Brain pericyte (primary cell): ENCODE results near the gene TMEM11.

Source experiments
- DNase-seq: peaks from one replicate; pipeline ENCODE4 v3.0.0-alpha.2; 2012; ENCODE audit warnings: low read depth, low spot score

Gene TMEM11

DNA sequence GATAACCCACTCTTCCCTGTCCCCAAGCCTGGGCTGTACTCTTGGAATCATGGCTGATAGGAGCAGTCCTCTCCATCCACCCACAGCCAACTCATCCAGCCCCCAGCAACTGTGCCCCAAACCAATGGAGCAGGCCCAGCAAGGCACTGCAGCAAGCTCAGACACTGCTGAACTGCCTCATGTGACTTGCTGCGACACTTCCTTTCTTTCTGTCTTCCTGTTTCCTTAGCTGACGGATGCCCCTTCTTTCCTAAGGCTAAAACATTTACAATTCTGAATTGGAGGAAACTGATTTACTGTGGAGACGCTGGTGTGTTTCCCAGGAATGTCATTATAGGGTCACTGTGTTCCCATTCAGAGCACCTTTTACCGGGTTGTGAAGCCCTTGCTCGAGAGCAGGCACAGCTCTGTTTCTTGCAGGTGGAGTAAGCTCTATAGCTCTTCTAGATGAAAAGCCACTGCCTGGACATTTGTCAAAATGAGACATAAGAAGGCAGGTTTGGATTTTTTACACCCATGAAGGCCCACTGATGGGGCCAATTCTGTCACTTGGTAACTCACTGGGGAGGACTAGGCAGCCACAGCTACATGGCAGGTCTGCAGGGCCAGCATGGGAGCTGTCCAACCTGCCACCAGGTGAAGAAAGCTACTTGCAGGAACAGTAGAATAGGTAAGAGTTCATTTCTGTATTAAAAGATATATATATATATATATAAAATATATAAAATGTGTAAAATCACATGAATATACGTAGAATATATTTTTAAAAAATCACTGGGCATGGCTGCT is 27.4 kb downstream of the TMEM11 start:
- no peak for DNase-seq

GRCh38 chr17:21185061-21185460 is 28.9 kb downstream of the TMEM11 start:
- DNase-seq = no peak

DNA sequence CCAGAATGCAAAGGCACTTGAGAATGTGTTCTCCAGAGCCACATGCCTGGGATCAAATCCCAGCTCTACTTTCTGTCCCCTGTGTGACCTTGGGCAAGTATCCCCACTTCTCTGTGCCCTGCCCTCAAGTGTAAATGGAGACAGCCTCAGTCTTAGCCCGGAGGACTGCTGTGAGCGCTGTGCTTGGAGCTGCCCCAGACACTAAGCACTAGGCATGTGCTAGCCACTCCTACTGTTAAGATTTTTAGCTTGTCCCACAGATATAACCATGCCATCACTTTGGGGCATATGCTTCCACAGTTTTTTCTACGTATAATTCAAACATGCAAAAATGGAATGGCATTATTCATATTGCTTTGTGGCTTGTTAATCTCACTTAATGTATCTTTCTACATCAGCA is 29.4 kb downstream of the TMEM11 start:
- DNase-seq = no peak

GRCh38 chr17:21183468-21183867 is 30.5 kb downstream of the TMEM11 start:
- no peak for DNase-seq

GRCh38 chr17:21177854-21178600 is 35.9 kb downstream of the TMEM11 start:
- DNase-seq = no peak

- DNase-seq = no peak
These were observed 36.6 kb downstream of the TMEM11 start for GRCh38 chr17:21177401-21177800.

GRCh38 chr17:21176773-21177395 is 37.1 kb downstream of the TMEM11 start:
- no peak for DNase-seq

DNA sequence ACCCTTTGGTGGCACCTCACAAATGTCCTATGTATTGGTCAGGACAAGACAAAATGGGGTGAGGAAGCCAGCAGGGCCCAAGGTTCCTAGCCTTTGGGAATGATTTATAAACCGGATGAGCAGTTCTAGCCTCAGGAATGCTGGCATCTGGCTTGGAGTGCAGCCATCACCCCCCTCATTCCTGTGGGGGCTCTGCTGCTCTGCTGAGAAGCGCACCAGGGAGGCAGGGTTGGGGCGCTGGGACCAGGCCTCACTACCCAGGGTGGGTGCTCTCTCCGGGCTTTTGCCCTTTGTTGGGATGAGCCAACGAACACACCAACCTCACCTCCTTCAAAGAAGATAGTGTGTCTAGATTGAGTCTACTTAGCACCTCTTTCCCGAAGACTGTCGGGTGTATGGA is 39.2 kb downstream of the TMEM11 start:
- DNase-seq = no peak

- DNase-seq = no peak
These were observed 39.8 kb downstream of the TMEM11 start for GRCh38 chr17:21174186-21174585.

DNA sequence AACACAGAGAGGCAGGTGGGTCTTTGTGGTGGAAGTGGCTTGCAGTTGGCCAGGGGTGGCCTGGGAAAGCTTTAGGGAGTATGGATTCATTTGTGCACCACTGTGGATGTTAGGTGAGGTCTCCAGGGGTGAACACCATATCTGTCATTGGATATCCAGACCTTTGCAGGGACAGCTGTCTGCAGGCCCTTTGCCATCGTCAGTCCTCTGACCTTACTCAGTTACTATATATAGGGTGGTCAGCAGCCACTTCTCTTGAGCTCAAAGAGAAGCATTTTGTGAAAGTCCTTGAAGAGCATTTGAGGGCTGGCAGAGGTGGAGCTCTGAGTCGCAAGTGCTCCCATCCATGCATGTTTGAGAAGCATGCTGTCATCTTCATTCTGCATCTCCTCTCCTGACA is 40.4 kb downstream of the TMEM11 start:
- DNase-seq = no peak

DNA sequence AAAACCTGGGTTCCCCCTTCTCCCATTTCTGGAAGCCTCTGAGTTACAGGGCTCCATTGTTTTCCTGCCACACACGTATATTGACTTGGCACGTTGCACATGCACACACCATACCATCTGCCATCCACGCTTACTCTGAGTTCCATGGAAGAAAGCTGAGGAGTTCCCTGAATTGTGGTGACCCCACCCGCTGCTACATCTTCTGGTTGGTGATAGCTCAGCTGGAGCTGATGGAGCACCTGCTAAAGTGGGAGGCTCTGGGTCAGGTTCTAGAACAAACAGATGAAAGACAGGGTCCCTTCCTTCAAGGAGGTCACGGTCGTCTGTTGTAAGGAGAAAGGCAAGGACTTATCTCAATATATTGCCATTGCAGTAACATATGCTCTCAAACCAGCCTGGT is 41.1 kb downstream of the TMEM11 start:
- no peak for DNase-seq

GRCh38 chr17:21171970-21172510 is 41.9 kb downstream of the TMEM11 start:
- no peak for DNase-seq

DNA sequence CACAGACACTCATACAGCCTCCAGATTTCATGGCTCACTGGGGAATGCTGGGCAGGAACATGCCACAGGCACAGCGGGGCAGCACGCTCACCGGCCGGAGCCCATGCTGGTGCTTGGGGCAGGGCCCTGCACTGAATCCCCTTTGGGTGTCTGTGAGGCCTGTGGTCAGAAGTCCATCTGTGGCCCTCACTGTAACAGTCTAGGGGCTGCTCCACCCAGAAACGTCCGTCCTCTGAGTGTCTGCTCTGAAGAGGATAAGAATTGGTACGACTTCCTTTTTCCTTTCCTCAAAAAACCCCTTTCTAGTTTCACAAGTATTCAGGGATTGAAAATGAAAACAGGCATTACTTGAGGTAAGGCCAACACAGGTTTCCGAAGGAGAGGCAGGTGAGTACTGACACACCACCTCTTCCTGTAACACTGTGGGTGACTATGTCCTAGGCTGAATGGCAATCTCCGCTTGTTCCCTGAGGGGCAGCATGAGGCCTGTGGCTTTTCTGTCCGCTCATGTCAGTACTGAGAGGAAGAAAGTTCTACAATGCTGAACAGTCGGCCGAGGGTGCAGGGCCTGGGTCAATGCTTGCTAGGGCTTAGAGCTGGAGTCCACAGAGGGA is 42.5 kb downstream of the TMEM11 start:
- DNase-seq = no peak

- DNase-seq = no peak
These were observed 43.2 kb downstream of the TMEM11 start for GRCh38 chr17:21170809-21171208.

- no peak for DNase-seq
These were observed 44.5 kb downstream of the TMEM11 start for GRCh38 chr17:21169496-21169895.

DNA sequence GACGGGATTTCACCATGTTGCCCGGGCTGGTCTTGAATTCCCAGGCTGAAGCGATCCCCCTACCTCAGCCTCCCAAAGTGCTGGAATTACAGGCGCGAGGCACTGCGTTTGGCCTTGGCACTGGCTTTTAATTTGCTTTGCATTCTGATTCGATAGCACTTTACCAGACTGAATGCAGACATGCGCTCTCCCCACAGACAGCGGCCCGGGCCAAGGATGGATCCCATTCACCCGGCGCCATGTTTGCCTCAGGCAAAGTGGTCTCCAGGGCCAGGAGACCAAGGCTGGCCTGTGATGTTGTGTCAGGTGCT is 45.5 kb downstream of the TMEM11 start:
- no peak for DNase-seq

DNA sequence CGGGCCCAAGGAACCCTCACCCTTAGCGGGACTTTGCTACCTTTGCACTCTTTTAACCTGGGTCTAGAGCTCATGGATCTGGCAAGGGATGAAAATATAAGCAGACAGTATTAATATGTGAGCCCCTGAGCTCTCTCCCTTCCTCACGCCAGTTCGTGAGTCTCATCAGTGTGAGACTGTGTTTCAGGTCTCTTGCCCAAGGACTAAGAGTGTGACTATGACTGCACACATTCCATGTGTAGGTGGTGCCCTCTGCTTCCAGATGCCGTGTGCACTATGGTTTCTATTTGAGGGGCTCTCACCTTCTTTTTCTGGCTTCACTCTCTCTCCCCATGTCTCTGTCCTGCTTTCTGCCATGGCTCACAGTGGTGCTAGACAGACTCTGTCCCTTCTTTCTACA is 46.7 kb downstream of the TMEM11 start:
- DNase-seq = no peak

DNA sequence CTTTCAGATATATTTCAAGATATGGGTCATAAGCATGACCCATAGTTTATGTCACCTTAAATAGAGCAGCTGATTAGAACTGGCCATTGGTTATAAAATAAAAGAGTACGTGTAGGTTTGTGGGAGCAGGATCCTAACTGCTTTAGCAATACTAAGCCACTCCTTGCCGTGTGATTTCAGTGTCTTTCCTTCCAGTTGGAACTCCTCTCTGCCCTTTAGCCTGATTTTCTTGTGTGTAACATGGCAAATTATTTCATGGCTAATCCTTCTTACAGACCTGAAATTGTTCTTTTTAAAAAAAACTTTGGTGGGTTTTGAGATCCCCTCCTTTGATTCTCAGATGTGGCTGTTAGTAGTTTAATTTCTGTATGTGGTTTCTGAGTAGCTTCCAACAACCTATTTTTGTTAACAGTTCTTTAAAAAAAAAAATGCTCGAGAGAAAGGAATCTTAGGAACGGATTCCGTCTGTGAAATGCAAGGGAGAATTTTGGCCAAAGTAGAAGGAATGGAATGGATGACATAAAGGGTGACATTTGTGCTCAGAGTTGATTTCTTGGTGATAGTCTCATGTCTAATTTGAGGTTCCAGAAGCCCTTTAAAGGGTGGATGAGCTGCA is 47.3 kb downstream of the TMEM11 start:
- no peak for DNase-seq

DNA sequence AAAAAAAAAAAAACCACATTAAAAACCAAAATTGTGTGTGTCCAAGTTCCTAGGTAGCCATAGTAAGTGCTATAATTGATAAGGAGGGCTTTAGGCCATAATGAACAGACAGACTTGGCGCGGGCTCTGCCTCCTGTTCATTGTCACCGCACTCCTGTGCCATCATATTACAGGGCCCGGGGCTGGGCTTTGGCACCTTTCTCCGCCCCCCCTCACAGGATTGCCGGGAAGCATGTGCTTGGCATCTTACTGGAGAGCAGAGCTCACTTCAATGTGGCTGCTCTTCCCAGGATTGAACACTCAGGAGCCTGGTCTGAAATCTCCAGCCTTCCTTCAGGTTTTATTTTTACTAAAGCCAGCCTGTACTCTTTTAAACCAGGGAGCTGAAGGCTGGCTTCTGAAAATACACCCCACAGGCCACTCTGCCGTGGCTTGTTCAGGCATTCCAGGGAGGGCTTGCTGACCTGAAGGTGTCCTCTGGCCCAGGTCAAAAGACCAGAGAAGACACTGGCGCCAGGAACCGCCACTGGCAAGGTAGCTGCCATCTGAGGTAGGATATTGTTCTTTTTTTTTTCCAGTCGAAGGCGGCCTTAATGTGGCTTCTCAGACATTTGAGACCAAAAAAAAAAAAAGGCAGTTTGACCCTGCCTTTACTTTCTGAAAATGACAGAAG is 47.9 kb downstream of the TMEM11 start:
- no peak for DNase-seq

DNA sequence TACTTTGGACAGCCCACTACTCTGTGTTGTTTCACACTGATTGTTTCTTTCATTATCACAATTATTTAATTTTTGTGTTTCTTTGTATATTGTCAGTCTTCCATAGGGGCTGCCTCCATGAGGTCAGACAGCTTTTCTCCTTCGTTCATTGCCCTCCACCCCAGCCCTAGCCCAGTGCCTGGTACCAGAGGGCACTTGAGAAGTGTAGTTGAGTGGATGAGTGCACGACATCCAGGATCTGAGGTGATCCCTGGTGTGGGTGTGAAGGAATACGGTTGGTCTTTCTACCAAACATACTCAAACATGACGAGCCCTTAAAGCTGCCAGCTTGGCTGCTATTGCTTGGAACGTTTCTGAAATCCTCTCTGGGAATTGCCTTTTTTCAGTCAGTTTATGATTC is 49.3 kb downstream of the TMEM11 start:
- no peak for DNase-seq

DNA sequence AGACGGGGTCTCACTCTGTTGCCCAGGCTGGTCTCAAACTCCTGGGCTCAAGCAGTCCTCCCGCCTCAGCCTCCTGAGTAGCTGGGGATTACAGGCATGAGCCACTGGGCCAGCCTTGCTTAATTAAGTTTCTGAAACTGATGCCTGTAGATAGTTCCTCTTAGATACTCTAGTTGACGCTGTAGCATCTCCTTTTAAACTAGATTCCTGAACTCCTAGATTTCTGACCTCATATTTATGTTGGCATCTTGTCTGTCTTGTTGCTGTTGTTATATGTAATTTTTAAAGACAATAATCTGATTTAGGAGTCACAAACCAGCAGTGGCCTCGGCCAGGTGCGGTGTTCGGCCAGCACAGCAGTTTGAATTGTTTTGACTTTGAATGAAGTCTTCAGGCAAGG is 49.7 kb downstream of the TMEM11 start:
- no peak for DNase-seq
